HS-27A (cell line): ENCODE results near the gene BTNL9.
"Not testable (repeated sequence)": the region's sequence is repeated elsewhere in the genome, so short reads cannot be mapped to it uniquely, and the experiment has no call there.

Experiments used
- DNase-seq: peaks from one replicate; pipeline ENCODE4 v3.0.0-alpha.2; 2012; ENCODE audit warnings: low read depth, missing footprints

Gene BTNL9

GRCh38 chr5:181061645-181062044, 21.6 kb downstream of the BTNL9 start:
- DNase-seq, result no peak

GRCh38 chr5:181062631-181063030, 22.6 kb downstream of the BTNL9 start:
- DNase-seq, result no peak

GRCh38 chr5:181063514-181063913, 23.4 kb downstream of the BTNL9 start:
- DNase-seq, result no peak

- DNase-seq, result no peak
Measured at GRCh38 chr5:181064987-181065386, 24.9 kb downstream of the BTNL9 start.

- DNase-seq, result no peak
Measured at GRCh38 chr5:181069767-181070491, 29.9 kb downstream of the BTNL9 start.

- DNase-seq, result no peak
Measured at GRCh38 chr5:181070523-181070922, 30.5 kb downstream of the BTNL9 start.

GRCh38 chr5:181071257-181071656, 31.2 kb downstream of the BTNL9 start:
- no peak for DNase-seq

GRCh38 chr5:181076920-181077319, 36.9 kb downstream of the BTNL9 start:
- no peak for DNase-seq

GRCh38 chr5:181081989-181082388, 41.9 kb downstream of the BTNL9 start:
- no peak for DNase-seq

- DNase-seq, result no peak
Measured at GRCh38 chr5:181084621-181085195, 44.6 kb downstream of the BTNL9 start.

- no peak for DNase-seq
Measured at GRCh38 chr5:181086026-181086883, 46.2 kb downstream of the BTNL9 start.

- DNase-seq, result no peak
Measured at GRCh38 chr5:181086884-181087205, 46.8 kb downstream of the BTNL9 start.

GRCh38 chr5:181087309-181087708, 47.2 kb downstream of the BTNL9 start:
- DNase-seq, result no peak

GRCh38 chr5:181088289-181088688, 48.2 kb downstream of the BTNL9 start:
- DNase-seq, result no peak

- no peak for DNase-seq
Measured at GRCh38 chr5:181092428-181092827, 52.4 kb downstream of the BTNL9 start.

- DNase-seq, result not testable (repeated sequence)
Measured at GRCh38 chr5:181095162-181095561, 55.1 kb downstream of the BTNL9 start.

GRCh38 chr5:181096721-181097382, 56.8 kb downstream of the BTNL9 start:
- DNase-seq, result not testable (repeated sequence)

- not testable (repeated sequence) for DNase-seq
Measured at GRCh38 chr5:181097383-181097753, 57.3 kb downstream of the BTNL9 start.

- DNase-seq, result not testable (repeated sequence)
Measured at GRCh38 chr5:181097759-181098491, 57.9 kb downstream of the BTNL9 start.

- no peak for DNase-seq
Measured at GRCh38 chr5:181098762-181099601, 58.9 kb downstream of the BTNL9 start.

- DNase-seq, result no peak
Measured at GRCh38 chr5:181099602-181100086, 59.6 kb downstream of the BTNL9 start.
